Stimulated activated CD4-positive, alpha-beta T cell treated with anti-CD3 and anti-CD28 coated beads, Interleukin-4, amount 100 ng/mL, for 24 hours (primary cell): ENCODE results near the gene WFS1.
A peak's percentile ranks its signal among the peaks of the same experiment; 100 is the strongest.

Experiments used
- DNase-seq: peaks from one replicate; pipeline ENCODE4 v3.0.0-alpha.2; 2020

Gene WFS1

DNA sequence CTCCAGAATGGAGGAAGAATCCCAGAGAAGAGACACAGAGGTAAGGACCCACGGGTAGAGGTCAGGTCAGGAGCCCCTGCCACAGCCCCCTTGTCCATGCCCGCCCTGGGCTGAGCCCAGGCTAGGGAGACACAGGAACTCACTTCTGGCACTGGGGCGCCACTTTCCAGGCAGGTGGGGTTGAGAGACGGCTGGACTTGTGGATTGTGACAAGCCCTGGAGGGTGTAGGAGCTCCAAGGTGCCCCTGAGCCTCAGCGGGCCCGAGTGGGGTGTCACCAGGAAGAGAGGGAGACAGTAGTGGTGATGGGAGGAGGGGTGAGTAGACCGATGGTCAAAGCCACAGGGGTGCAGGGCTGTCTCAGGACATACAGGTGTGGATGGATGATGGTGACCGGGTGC, 58.9 kb downstream of the WFS1 start:
- DNase-seq, result no peak

DNA sequence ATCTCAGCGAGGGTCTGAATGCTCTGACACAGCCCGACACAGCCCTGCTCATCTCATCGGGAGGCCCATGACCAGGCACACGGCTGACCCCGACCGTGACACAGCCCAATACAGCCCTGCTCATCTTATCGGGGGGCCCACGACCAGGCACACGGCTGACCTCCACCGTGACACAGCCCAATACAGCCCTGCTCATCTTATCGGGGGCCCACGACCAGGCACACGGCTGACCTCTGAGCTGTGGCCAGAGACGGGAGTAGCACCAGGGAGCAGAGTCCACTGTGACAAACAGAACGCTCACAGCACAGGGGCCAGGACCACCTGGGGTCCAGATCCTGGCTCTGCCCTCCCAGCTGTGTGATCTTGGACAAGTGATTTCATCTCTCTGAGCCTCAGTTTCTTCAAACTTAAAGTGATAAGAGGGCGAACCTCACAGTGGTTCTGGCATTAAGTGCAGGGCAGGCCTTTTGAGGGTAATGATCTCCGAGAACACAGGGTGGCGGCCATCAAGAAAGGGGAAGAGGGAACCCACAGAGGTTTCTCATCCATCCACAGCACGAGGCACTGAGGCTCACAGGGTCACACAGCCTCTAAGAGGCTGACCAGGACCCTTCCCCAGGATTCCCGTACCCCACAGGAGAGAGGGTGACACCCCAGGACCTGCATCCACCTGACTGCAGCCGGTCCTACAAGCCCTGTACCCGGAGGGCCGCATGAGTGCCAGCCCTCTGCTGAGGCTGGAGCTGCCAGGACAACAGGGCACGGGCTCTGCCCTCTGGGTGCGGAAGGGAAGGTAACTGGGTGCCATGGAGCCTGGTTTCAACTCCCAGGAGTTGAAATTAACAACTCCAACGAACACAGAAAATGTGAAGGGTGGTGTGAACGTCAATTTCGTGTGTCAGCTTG, 60.1 kb downstream of the WFS1 start:
- DNase-seq, result no peak

DNA sequence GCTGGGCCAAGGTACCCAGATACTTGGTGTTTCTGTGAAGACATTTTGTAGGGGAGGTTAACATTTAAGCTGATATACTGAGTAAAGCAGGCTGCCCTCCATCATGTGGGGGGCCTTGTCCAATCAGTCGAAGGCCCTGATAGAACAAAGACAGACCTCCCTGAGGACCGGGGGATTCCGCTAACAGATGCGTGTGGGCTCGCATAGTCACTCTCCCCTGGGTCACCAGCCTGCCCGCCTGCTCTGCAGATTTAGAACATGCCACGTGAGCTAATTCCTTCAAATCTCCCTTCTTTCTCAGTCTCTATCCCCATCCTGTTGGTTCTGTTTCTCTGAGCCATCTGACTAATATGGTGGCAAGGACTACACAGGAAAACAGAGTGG, 60.7 kb downstream of the WFS1 start:
- no peak for DNase-seq

DNA sequence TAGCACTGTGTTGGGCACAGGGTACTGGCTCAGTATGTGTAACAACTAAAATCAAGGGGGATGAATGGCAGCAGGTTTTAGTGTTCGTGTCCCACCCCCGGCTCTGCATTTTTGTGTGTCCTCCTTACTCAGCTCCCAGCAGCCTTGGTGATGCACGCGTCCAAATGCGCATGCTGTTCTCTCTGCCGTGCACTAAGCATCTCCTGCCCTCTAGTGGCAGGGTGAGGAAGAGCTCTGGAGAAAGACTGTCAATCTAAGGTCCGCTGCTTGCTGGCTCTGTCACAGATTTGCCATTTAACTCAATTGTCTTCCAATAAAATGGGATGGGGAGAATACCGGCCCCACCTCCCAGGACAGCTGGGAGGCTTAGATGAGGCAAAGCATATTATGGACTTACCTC, 61.4 kb downstream of the WFS1 start:
- DNase-seq, result peak; percentile 22

DNA sequence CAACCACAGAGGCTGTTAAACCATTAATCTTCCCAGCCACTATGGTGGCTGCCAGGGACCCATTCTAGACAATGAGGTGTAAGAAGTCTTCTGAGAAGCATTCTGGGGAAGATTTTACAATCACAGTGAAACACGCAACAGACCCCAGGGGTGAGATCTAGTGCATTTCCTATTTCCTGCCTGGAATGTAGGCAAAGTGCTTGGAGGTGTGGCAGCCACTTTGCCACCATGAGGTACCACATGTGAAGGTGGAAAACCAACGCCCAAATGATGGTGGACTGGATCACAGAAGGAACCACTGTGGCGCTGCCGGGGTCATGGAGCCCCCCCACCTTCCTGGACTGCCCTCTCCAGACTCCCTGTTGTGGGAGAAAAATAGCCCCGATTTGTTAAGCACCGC, 61.8 kb downstream of the WFS1 start:
- DNase-seq, result no peak

DNA sequence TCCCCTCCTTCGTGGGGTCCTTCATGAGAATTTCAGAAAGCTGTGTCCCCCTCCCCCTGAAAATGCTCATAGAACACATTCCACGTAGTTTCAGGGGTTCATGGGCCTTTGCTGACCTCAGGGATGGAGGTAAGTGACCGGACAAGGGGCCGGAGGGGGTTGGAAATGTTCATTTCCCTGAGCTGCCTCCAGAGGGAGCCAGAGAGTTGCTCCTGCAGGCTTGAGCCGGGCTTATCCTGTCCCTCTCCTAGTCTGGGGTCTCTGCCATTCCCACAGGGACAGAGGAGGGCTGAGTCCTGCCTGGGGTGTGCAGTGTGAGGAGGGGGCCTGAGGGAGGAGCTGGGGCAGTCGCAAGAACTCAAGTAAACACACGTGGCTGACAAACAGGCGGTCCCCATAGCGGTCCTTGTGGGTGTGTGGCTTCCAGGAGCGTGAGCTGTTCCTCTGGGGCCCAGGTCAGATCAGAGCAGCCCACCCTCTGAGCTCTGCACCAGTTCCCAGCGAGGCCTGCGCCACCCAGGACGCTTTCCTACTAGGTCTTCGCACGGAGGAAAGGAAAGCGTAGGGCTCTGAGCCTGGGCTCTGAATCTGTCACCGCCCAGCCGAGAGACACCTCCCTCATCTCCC, 62.5 kb downstream of the WFS1 start:
- peak; percentile 28 for DNase-seq

DNA sequence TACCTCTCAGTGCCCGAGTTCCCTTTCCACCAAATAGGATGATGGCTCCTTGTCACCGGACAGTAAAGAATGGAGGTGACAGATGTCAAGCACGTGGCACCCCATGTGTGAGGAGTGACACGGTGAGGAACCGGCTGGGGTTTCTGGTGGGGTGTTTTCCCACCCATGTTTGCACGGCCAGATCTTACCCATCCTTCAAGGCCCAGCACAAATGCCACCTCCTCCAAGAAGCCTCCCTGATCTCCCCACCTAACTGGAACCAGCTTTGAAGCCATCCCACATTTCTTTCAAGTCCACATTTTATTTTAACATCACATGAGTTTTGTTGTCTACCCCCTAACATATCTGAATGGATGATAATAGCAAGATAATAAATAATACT, 63.0 kb downstream of the WFS1 start:
- DNase-seq, result no peak

DNA sequence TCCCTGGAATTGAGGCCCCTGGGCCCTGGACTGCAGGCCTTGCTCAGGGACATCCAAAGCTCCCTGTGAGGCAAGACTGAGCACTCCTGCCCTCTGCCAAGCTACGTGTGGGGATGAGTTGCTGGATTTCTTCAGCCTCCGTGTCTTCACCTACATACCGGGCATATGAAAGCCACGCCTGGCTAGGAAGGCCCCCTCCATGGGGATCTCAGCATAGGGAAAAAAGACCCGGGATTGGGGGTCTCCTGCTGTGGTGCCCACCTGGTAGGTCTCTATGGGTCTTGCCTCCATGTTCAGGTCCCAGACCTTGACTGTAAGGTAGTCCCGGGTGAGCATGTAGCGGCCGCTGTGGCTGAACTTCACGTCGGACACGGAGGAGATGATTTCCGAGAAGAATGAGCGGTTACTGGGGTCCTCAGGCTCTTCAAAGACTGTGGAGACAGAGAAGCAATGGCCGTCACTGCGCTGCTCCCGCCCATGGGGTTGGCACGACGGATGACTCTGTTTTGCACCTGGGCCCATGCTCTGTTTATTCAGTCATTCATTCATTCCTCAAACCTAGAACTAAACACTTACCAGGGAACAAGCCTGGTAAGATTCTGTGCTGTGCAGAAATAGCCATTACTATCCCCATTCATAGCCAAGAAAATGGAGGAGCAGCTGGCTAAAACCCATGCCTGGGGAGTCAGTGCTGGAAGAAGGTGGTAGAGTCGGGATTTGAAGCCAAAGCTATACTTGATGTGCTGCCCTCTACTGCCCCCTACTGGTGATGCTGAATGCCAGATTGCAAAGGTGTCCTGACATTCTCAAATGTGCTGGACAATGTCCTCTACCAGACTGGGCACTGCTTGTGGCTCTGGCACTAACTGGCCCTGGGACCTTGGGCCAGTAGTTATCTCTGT, 63.9 kb downstream of the WFS1 start:
- no peak for DNase-seq

DNA sequence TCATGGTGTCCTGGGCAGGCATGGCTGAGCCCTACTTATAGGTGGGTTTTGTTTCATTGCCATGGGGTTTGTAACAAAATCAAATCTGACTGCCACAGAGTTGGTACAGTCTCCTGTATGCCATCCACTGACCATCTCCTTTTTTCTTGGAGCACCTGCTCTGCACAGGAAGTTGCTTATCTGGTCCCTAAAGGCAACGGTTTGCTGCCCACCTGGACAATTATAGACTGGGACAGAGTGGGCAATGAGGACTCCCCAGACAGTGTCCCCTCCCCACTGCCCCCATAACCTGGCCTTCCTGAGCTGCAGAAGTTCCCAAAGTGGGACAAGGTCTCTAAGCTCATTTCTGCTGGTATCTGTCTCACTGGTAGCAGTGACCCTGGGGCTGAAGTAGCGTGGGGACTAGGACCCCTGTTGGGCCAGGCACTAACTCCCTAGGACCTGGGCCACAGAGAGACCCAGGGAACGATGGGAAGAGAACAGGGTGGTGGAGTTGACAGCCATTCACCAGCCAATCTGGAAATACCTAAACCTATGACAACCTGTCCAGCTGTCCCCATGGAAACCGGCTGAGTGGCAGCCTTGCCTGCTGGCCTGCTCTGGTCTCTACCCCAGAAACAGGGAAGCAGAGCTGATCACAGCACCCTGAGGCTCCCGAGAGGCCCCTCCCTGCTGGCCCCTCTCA, 64.7 kb downstream of the WFS1 start:
- DNase-seq, result no peak

DNA sequence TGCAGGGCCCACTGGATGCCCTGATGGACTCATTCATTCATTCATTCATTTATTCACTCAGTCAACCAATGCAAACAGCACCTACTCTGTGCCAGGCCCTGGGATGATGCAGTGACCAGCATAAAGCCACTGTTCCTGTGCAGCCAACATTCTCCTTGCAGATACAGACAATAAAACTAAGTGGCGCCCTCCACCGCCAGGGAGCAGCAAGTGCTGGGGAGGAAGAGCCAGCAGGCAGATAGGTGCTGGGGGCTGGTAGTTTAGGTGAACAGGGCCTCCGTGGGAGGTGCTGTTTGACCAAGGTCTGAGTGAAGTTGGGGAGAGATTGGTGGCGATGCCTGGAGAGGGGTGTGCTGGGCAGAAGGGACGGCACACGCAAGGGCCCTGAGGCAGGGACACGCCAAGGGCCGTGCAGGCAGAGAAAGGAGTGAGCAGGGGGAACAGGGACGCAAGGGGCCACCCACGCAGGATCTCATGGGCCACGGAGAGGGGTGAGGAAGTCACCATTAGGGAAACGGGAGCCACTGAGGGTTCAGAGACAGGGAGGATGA, 65.5 kb downstream of the WFS1 start:
- no peak for DNase-seq

DNA sequence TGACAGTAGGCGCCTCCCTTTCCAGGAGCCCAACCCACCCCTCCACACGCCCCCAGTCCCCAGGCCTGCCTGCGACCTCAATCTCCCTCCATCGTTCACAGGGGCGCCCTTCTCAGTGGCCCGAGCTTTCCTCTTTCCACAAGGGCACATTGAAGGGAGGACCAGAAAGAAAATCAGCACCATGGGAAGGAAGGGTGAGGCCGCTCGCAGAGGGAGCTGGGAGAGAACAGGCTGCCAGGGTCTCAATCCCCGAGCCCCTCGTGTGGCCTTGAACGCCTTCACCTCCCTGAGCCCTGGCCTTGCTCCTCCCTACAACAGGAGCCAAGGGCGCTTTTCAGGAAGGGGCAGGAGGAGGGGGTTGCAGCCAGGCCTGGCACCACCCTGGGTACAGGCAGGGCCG, 66.5 kb downstream of the WFS1 start:
- no peak for DNase-seq

DNA sequence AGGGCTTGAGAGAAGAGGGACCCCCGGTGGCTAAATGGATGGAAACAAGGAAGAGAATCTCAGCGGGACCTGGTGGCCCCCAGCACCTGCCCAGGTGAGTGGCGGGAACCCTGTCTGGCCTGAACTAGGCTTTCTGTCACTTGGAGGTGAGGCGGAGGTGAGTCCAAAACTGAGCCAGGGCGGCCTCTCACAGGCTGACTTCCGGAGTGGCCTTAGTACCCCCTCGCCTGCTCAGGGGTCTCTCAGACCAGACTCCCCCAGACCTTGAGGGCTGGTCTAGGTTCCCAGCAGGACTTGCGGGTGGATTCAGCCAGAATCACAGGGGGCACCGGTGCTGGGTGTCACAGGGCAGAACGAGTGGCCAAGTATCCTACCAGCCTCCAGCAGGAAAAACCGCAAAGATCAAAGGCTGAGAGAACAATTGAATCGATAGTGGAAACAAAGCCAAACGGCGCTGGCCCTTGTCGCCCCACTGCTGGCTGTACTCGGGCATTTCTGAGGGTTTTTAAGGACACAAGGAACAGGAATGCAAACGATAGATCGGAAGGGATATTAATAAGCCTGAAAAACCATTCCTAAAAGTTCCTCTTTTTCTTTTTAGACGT, 67.8 kb downstream of the WFS1 start:
- no peak for DNase-seq

DNA sequence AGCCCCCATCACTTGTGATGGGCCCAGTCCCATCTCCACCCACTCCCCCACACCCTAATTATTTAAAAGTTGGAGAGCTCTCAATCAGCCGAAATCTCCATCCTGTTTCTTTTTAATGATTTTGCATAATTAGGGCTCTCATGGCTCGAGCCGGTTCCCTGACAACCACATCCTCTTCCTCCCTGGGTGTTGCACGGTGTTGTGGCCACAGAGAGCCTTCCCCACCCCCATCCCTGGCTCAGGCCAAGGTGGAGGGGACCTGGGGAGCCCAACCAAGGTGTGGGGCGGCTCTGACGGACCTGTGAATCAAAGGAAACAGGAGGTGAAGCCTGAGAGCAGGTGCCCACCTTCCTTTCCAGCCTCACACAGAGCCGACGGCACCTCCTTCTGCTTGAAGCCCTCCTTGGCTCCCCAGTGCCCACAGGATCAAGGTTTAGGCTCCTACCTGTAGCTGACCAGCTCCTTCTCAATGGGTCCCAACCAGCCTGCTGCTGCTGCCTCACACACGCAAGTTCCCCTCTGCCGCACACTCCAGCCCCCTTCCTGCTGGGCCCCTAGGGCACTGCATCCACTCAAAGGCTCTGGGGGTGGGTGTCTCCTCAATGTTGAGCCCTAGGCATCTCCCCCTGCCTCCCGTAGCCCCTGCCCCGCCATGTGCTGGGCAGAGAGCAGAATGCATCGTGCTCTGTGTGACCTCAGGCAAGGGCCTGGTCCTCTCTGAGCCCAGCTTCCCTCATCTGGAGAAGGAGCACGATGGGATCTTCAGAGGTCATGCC, 68.7 kb downstream of the WFS1 start:
- no peak for DNase-seq

DNA sequence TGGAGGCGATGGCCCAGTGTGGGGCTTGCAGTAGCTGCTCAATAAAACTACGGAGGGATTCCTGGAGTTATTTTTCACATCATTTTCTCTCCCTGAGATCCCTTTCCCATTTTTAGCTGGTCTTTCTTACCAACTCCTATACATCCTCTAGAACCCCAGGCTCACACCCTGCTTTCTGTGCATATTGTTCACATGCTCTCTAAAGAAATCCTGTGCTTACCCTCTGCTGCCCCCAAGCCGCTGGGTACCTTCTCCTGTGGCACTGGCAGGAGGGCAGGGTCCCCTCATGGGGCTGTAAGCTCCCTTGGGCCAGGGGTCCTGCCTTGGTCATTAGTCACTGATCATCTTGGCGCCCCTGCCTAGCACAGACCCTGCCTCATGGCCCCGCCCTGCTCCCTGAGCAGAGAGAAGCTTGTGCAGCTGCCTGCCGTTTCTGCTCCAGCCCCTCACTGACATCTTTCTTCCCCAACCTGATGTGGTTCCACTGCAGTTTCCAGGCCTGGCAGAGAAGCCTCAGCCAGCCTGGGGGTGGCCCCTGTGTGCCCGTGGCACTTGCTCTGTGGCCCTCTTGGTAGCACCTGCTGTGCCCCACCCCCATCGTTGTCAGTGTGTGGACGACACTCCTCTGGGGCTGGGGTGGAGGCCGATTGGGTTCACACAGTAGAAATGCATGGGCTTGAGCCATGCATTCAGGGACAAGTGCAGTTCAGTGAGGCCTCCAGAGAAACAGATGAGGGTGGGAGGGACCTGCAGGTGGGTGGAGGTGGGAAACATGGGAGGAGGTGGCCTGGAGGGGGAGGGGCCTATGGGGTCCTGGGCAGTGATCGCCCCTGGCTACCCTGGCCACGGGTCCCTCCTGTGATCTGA, 69.5 kb downstream of the WFS1 start:
- DNase-seq, result no peak

DNA sequence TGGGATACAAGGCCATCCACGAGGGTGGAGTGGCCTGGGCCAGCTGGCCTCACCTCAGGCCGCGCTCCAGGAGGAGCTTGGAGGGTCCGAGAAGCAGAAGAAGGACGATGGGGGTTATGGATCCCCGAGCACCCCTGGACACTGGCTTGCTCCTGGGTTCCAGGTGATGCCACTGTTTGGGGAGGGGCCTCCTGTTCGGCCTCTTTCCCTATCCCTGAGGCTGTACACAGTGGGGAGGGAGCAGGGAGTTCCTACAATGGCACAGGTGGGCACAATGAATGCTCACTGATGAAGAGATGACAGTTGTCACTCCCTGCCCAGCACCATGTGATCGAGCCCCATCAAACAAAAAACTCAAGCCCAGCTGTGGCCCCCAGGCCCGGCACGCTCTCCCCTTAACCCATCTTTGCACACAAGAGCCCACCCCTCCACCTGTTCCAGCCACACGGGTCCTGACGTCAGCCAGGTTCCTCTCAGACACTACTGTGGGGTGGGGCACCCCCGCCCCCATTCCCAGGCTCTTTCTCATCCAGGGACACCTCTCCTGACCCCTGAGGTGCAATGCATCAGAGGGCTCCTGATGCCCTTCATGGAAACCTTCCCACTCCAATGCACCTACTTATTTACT, 70.3 kb downstream of the WFS1 start:
- no peak for DNase-seq

DNA sequence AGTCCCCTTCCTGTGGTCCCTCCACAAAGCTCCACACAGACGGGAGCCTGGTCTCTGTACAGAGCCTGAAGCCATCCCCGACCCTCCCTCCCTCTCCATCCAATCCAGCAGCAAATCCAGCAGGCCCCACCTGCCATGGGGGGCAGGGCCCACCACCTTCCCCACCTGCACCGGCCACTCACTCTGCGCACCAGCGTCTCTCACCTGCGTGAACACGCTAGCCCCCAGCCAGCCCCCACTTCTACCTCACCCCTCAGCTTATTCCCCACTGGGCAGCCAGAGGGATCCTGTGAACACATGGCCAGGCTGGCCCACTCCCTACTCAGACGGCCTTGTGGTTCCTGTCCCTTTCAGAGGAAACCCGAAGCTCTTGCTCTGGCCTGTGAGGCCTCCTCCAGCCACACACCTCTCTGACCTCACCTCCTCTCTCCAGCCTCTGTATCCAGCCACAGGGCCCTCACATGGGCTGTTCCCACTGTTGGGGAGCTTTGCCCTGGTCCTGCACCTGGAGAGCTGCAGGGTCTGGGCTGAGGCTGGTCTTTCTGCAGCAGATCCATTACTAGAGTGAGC, 70.9 kb downstream of the WFS1 start:
- DNase-seq, result no peak

DNA sequence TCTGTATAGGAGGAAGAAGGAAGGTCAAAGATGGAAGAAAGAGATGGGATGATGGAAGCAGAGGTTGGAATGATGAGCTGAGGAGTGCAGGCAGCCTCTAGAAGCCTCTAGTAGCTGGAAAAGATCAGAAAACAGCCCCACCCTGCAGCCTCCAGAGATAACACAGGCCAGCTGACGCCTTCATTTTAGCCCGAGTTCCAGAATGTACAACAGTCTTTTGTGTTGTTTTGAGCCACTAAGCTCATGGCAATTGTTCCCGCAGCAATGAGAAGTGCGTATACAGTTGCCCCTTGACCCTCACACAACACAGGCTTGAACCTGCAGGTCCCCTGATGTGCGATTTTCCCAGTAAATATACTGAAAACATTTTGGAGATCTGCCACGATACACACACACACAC, 72.0 kb downstream of the WFS1 start:
- no peak for DNase-seq

DNA sequence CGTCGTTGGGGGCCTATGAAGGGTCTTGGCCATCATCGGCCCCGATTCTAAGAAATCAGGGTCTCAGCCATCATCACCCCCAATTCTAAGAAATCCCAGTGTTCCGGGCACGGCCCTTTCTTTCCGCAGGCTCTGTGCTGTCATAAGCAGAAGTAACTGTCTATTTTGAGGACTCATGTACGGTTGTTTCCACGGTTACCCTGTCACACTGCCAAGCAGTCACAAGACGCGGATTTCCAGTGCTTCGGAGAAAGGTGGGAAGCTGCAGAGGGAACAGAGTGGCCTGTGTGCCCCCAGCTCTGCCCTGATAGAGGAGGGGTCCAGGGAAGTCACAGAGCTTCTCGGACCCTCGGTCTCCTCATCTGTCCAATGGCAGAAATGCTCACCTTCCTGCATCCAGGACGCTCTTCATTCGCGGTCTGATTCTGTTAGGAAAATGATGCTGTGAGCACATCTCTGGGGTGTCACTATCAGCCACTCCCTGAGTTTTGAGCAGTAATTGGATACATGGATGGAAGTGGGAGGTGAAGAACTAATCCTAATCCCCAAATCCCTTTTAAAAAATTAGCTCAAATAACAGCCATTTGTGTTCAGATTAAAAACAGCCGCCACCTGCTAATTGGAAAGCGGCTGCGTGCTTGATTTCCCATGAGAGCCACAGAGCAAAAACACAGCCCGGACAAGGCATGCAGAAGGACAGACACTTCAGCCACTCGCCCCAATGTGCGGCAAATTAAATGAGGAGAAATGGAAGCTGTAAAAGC, 73.1 kb downstream of the WFS1 start:
- no peak for DNase-seq

DNA sequence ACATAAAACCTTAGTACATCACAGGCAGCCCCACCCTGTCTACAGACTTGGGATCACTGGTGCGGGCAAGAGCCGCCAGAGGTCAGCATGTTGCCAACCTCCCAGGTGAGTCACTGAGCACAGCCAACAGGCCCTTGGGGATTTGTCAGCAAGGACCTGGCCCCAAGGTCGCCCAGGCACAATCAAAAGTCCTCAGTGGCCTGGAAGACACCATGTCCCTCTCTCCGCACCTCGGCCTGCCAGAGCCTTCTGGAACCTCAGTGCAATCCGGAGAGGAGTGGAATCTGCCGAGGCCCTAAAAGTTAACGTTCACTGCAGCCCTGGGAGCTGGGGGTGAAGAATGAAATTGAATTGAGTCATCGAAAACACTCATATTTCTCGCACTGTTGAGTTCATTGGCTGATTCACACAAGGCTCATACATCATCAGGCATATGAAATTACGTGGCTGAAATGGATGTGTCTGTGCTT, 74.3 kb downstream of the WFS1 start:
- DNase-seq, result no peak
